PC-3 (cell line): ENCODE results near the gene ADAMTS13. TPM values are rescaled to one million over a fixed set of nuclear protein-coding genes. Genes with fewer than 3 reads are reported as not detected.

Experiments used
- ATAC-seq: fragments of 200-7000 bp; cut with Tn5 transposase; 2 replicates; pipeline ENCODE4 v1.9.1; 2020; ENCODE audit warnings: mild to moderate bottlenecking, moderate library complexity
- BruUV-seq: library from RNA; stranded (reverse); fragments of 400-500 nt; replicated peaks from 2 replicates; lab custom pipeline; 2021; lab: Mats Ljungman, UMichigan
- CTCF ChIA-PET: fragments of 300-600 bp; sonication (Branson Sonifier 250); formaldehyde crosslinking; loops from one replicate; lab custom pipeline; 2022; ENCODE audit warnings: antibody characterized with exemption; lab: Charles Lee
- POLR2A ChIA-PET: fragments of 300-600 bp; sonication (Branson Sonifier 250); formaldehyde crosslinking; loops from one replicate; lab custom pipeline; 2022; ENCODE audit warnings: antibody characterized with exemption; ENCODE audit not compliant: unreplicated experiment; lab: Charles Lee
- DNase-seq: peaks from one replicate; pipeline ENCODE4 v3.0.0-alpha.2; 2015
- H2AFZ ChIP-seq: fragments of 300-600 bp; sonication (generic); 2 replicates; pipeline ENCODE4 v1.6.0; 2016; ENCODE audit warnings: antibody characterized with exemption, low read length
- H3F3A ChIP-seq: fragments of 300-600 bp; sonication (generic); one replicate; pipeline ENCODE4 v1.6.0; 2017; ENCODE audit warnings: antibody characterized with exemption, low read length, control low read depth, mild to moderate bottlenecking; ENCODE audit not compliant: unreplicated experiment
- H3K27ac ChIP-seq: fragments of 300-600 bp; sonication (generic); 2 replicates; pipeline ENCODE4 v1.5.1; 2016; ENCODE audit warnings: mild to moderate bottlenecking, low read length
- H3K27me3 ChIP-seq: fragments of 300-600 bp; sonication (generic); 2 replicates; pipeline ENCODE4 v1.6.1; 2016; ENCODE audit warnings: low read length, mixed read lengths
- H3K36me3 ChIP-seq: fragments of 300-600 bp; sonication (generic); 2 replicates; pipeline ENCODE4 v1.6.1; 2016; ENCODE audit warnings: low read depth, mixed run types, low read length, mixed read lengths
- H3K4me1 ChIP-seq: fragments of 300-600 bp; sonication (generic); 2 replicates; pipeline ENCODE4 v1.5.1; 2016; ENCODE audit warnings: low read length; ENCODE audit not compliant: insufficient read depth
- H3K4me2 ChIP-seq: fragments of 300-600 bp; sonication (generic); 2 replicates; pipeline ENCODE4 v1.6.0; 2016; ENCODE audit warnings: low read length
- H3K4me3 ChIP-seq: fragments of 300-600 bp; sonication (generic); 2 replicates; pipeline ENCODE4 v1.5.1; 2016; ENCODE audit warnings: mild to moderate bottlenecking, low read length, mixed read lengths
- H3K79me2 ChIP-seq: fragments of 300-600 bp; sonication (generic); 2 replicates; pipeline ENCODE4 v1.6.1; 2017; ENCODE audit warnings: low read length, mixed read lengths
- H3K9ac ChIP-seq: fragments of 300-600 bp; sonication (generic); 2 replicates; pipeline ENCODE4 v1.6.0; 2016; ENCODE audit warnings: mild to moderate bottlenecking, low read length
- H3K9me2 ChIP-seq: fragments of 300-600 bp; sonication (generic); replicated peaks from 2 replicates; pipeline ENCODE4 v1.6.1; 2016; ENCODE audit warnings: mixed run types, low read length, mixed read lengths
- H3K9me3 ChIP-seq: fragments of 300-600 bp; sonication (generic); 2 replicates; pipeline ENCODE4 v1.6.1; 2016; ENCODE audit warnings: low read length, mixed read lengths
- H4K20me1 ChIP-seq: fragments of 300-600 bp; sonication (generic); 2 replicates; pipeline ENCODE4 v1.6.1; 2016; ENCODE audit warnings: low read length, mixed read lengths
- CTCF ChIP-seq: fragments of 300-600 bp; sonication (generic); conservative IDR thresholded peaks from 2 replicates; pipeline ENCODE4 v1.5.1; 2017; ENCODE audit warnings: antibody characterized with exemption, low read depth, mild to moderate bottlenecking, low read length
- EZH2 ChIP-seq: fragments of 300-600 bp; sonication (generic); IDR thresholded peaks from one replicate; pipeline ENCODE4 v1.6.1; 2017; ENCODE audit warnings: antibody characterized with exemption, mild to moderate bottlenecking, low read length; ENCODE audit not compliant: unreplicated experiment
- EZH2phosphoT487 ChIP-seq: fragments of 300-600 bp; sonication (generic); IDR thresholded peaks from 2 replicates; pipeline ENCODE4 v1.6.1; 2018; ENCODE audit warnings: mild to moderate bottlenecking, antibody characterized with exemption, low read length, borderline replicate concordance
- intact Hi-C: fragments of 100-400 bp; cut with micrococcal nuclease; formaldehyde crosslinking; loops from 2 replicates; pipeline ENCODE4 v1.9.0; 2023
- total RNA-seq: library from RNA; depleted of rRNA; stranded (reverse); fragments of >200 nt; gene quantifications from 2 replicates; pipeline ENCODE4 v1.2.3, GENCODE V29; 2014

The ADAMTS13 gene
- total RNA-seq, 1 experiment from 2014 or later: 0.95 TPM

GRCh38 chr9:133477992-133478850 lies 56.1 kb downstream of the ADAMTS13 start:
- TSS peak; percentile 44 for BruUV-seq
- H3K27ac ChIP-seq: no peak overlapping the region
- no peaks in the 10 kb centered on the region for H3K9me2 ChIP-seq
- ChIA-PET POLR2A (interaction anchor here (0.6 kb wide), 1 partner anchor 334 kb away, joined by 4 read pairs; no protein-coding TSS in a partner anchor), CTCF (no interaction called here)
- no peaks in the 10 kb centered on the region for H3K9me3 ChIP-seq
- no peaks in the 10 kb centered on the region for H3K27me3 ChIP-seq
- H4K20me1 ChIP-seq: no peaks in the 10 kb centered on the region
- peaks cover 10% of the 10 kb centered on the region for H3K4me1 ChIP-seq
- no peaks in the 10 kb centered on the region; the same call in 1 of the 2 replicates for H3K36me3 ChIP-seq
- H3K4me2 ChIP-seq: peak overlapping the region; percentile 97
- intact Hi-C loops: no loop called here
- peak overlapping the region; percentile 79 for H3K9ac ChIP-seq
- no peaks in the 10 kb centered on the region for H3F3A ChIP-seq
- DNase-seq (peak; percentile 8), ATAC-seq (peak; percentile 33)
- H3K4me3 ChIP-seq: peak overlapping the region; percentile 75
- H3K79me2 ChIP-seq: peaks cover 11% of the 10 kb centered on the region
- peak overlapping the region; percentile 98 for H2AFZ ChIP-seq
- no peak for TF ChIP-seq CTCF

GRCh38 chr9:133478851-133479711 lies 56.9 kb downstream of the ADAMTS13 start, which contains the start of gene SLC2A6:
SLC2A6 (minus strand) TSS chr9:133479099; CDS start chr9:133479059, 40 bp downstream.
- Histone ChIP-seq H3K9me2 (no peaks in the 10 kb centered on the region), H3K27me3 (no peaks in the 10 kb centered on the region), H3K9me3 (no peaks in the 10 kb centered on the region), H3K4me3 (peak within 1 kb of the TSS; percentile 75), H3K36me3 (no peaks in the 10 kb centered on the region; the same call in 1 of the 2 replicates), H3K79me2 (peaks cover 11% of the 10 kb centered on the region), H3K9ac (peak within 1 kb of the TSS; percentile 79), H2AFZ (peak within 1 kb of the TSS; percentile 98), H3K4me2 (peak within 1 kb of the TSS; percentile 97), H3K27ac (no peak within 1 kb of the TSS), H3K4me1 (peaks cover 10% of the 10 kb centered on the region), H3F3A (no peaks in the 10 kb centered on the region), H4K20me1 (no peaks in the 10 kb centered on the region)
- intact Hi-C loops: no loop called here
- CTCF ChIA-PET: no interaction called here
- ATAC-seq (peak; percentile 99), DNase-seq (peak; percentile 75)
- TF ChIP-seq EZH2: no peak
- no peak for TF ChIP-seq CTCF
- TF ChIP-seq EZH2phosphoT487: no peak
- no TSS peak for BruUV-seq
- POLR2A ChIA-PET: no interaction called here
